HepG2 (cell line): ENCODE results near the gene TEX48. TPM values are rescaled to one million over a fixed set of nuclear protein-coding genes. Genes with fewer than 3 reads are reported as not detected.

ENCODE experiments used
- ATAC-seq: fragments of 200-7000 bp; cut with Tn5 transposase; 3 replicates; pipeline ENCODE4 v1.9.1; 2020; ENCODE audit warnings: mild to moderate bottlenecking, moderate library complexity
- BruUV-seq: library from RNA; stranded (reverse); fragments of 400-500 nt; replicated peaks from 2 replicates; lab custom pipeline; 2021; lab: Mats Ljungman, UMichigan
- CTCF ChIA-PET: fragments of 300-600 bp; formaldehyde crosslinking; extraction: SDS; loops from one replicate; lab custom pipeline; 2021; ENCODE audit warnings: low total read pairs, inconsistent platforms, low intra/inter-chr PET ratio; lab: Yijun Ruan, JAX
- POLR2A ChIA-PET: fragments of 350-600 bp; sonication (Branson Sonifier 250); formaldehyde crosslinking; loops from one replicate; lab custom pipeline; 2020; ENCODE audit warnings: antibody characterized with exemption, inconsistent platforms; lab: Yijun Ruan, JAX
- DNase-seq: peaks from one replicate; pipeline ENCODE4 v3.0.0-alpha.2; 2015; ENCODE audit warnings: low spot score
- FAIRE-seq: peaks from 3 replicates; lab custom pipeline; 2011; peaks lifted over from hg19 to GRCh38; lab: Jason Lieb, UNC
- H2AFZ ChIP-seq: one replicate; pipeline ENCODE4 v1.6.1; 2011; ENCODE audit warnings: low read length, inconsistent platforms
- H3K27ac ChIP-seq: fragments of 300-600 bp; 3 replicates; pipeline ENCODE4 v1.8.0; 2011; ENCODE audit warnings: mixed run types, mild to moderate bottlenecking, mixed read lengths, low read length, inconsistent platforms; ENCODE audit not compliant: insufficient read depth; ENCODE audit errors: extremely low read length
- H3K27me3 ChIP-seq, 2 experiments: fragments of 200-600 bp in 1 of 2; 2 replicates in 1 of 2; 3 replicates in 1 of 2; pipeline versions ENCODE4 v1.6.0 to v1.8.0; 2011; ENCODE audit warnings: low read length in 2 of 2, mild to moderate bottlenecking in 2 of 2, moderate library complexity in 2 of 2, inconsistent platforms in 1 of 2; ENCODE audit not compliant: insufficient read depth in 2 of 2, control insufficient read depth in 1 of 2
- H3K36me3 ChIP-seq, 2 experiments: fragments of 200-600 bp in 1 of 2; replicated peaks in 1 of 2; 2 replicates in 1 of 2; 3 replicates in 1 of 2; pipeline versions ENCODE4 v1.5.1 to v1.8.0; 2011; ENCODE audit warnings: low read length in 2 of 2, inconsistent platforms in 1 of 2; ENCODE audit not compliant: insufficient read depth in 2 of 2, control insufficient read depth in 1 of 2
- H3K4me1 ChIP-seq: 2 replicates; pipeline ENCODE4 v1.5.1; 2012; ENCODE audit warnings: low read length, inconsistent platforms; ENCODE audit not compliant: insufficient read depth
- H3K4me2 ChIP-seq: 2 replicates; pipeline ENCODE4 v1.6.0; 2011; ENCODE audit warnings: low read depth, low read length, inconsistent platforms
- H3K4me3 ChIP-seq, 3 experiments: fragments of 200-600 bp in 1 of 3; sonication (generic), shearing (Covaris generic) in 1 of 3; replicated peaks in 1 of 3; 2 replicates each; pipeline ENCODE4 v1.5.1; 2011 to 2016; ENCODE audit warnings: low read length in 3 of 3, inconsistent platforms in 2 of 3, low read depth in 2 of 3, mild to moderate bottlenecking in 2 of 3, control low read depth in 1 of 3, mixed read lengths in 1 of 3; ENCODE audit not compliant: insufficient read depth in 1 of 3
- H3K79me2 ChIP-seq: one replicate; pipeline ENCODE4 v1.6.1; 2011; ENCODE audit warnings: low read length, inconsistent platforms; ENCODE audit not compliant: insufficient read depth
- H3K9ac ChIP-seq: 2 replicates; pipeline ENCODE4 v1.6.0; 2011; ENCODE audit warnings: mild to moderate bottlenecking, low read depth, low read length, inconsistent platforms; ENCODE audit not compliant: insufficient read depth
- H3K9me3 ChIP-seq: 2 replicates; pipeline ENCODE4 v1.5.1; 2012; ENCODE audit warnings: mild to moderate bottlenecking, low read length
- H4K20me1 ChIP-seq: 2 replicates; pipeline ENCODE4 v1.6.0; 2011; ENCODE audit warnings: inconsistent platforms, mild to moderate bottlenecking, low read length, moderate library complexity; ENCODE audit not compliant: insufficient read depth
- POLR2G ChIP-seq: fragments of 200-400 bp; formaldehyde crosslinking; IDR thresholded peaks from 2 replicates; pipeline ENCODE4 v1.6.1; 2018; ENCODE audit warnings: mild to moderate bottlenecking, low read depth, low read length, moderate library complexity
- SP4 ChIP-seq: sonication (generic); formaldehyde crosslinking; IDR thresholded peaks from 2 replicates; pipeline ENCODE4 v1.8.1; 2023; ENCODE audit warnings: mild to moderate bottlenecking, missing genetic modification reagents
- TBX2 ChIP-seq: sonication (generic); formaldehyde crosslinking; IDR thresholded peaks from 2 replicates; pipeline ENCODE4 v1.5.0; 2020; ENCODE audit warnings: missing genetic modification reagents, mild to moderate bottlenecking, borderline replicate concordance
- whole genome bisulfite sequencing: methylation state at CpG from one replicate; pipeline ENCODE4 v1.1.6; 2017; ENCODE audit warnings: low lambda C conversion rate; 5-methylcytosine and 5-hydroxymethylcytosine counted together
- in situ Hi-C: cut with HindIII; loops from 2 replicates; pipeline ENCODE4 v1.10.0; 2017; ENCODE audit warnings: low pct_unique_long_range_greater_than_20kb; ENCODE audit not compliant: extremely low pct_ligation_motif_present
- intact Hi-C: fragments of 100-400 bp; cut with micrococcal nuclease; formaldehyde crosslinking; loops from one replicate; pipeline ENCODE4 v1.10.0; 2022; ENCODE audit not compliant: unreplicated experiment
- polyA plus RNA-seq, 8 experiments: library from polyadenylated mRNA; depleted of rRNA in 3 of 8; stranded (reverse) in 7 of 8; unstranded in 1 of 8; fragments of >200 nt; fragmentation: Illumina TruSeq in 4 of 8; extraction: Trizol in 4 of 8; gene quantifications; 2 replicates each; pipeline versions ENCODE4 v1.2.1 to v1.2.3, GENCODE V29; 2011 to 2016; ENCODE audit warnings: low read depth in 4 of 8, missing spikeins in 1 of 8, mixed read lengths in 1 of 8; ENCODE audit not compliant: insufficient read depth in 1 of 8
- total RNA-seq, 5 experiments: library from RNA; depleted of rRNA; stranded (reverse); fragments of >200 nt; fragmentation: Illumina TruSeq; extraction: Trizol; gene quantifications; 2 replicates each; pipeline ENCODE4 v1.2.3, GENCODE V29; 2016; ENCODE audit warnings: low read depth in 1 of 5
- TF ChIP-seq, protein P1 (sequence below), 2 experiments: sonication (generic) in 1 of 2; formaldehyde crosslinking in 1 of 2; IDR thresholded peaks; 2 replicates each; pipeline versions ENCODE4 v1.4.0 to v1.6.1; 2018 to 2020; ENCODE audit warnings: missing genetic modification reagents in 2 of 2, borderline replicate concordance in 1 of 2, low read depth in 1 of 2, mild to moderate bottlenecking in 1 of 2, missing biosample characterization in 1 of 2
- TF ChIP-seq, protein P2 (sequence below): sonication (generic); formaldehyde crosslinking; IDR thresholded peaks from 2 replicates; pipeline ENCODE4 v1.5.0; 2020; ENCODE audit warnings: mild to moderate bottlenecking, missing genetic modification reagents
- TF ChIP-seq, protein P3 (sequence below): IDR thresholded peaks from 2 replicates; pipeline ENCODE4 v1.6.1; 2016; ENCODE audit warnings: low read depth, missing genetic modification reagents, missing compliant biosample characterization
- TF ChIP-seq, protein P4 (sequence below): IDR thresholded peaks from 2 replicates; pipeline ENCODE4 v1.6.1; 2016

The TEX48 gene
- total and polyA plus RNA-seq, 2 of the 13 experiments (the other 11 are each of a cell fraction or from before 2014, with no cell fraction given): not detected

DNA sequence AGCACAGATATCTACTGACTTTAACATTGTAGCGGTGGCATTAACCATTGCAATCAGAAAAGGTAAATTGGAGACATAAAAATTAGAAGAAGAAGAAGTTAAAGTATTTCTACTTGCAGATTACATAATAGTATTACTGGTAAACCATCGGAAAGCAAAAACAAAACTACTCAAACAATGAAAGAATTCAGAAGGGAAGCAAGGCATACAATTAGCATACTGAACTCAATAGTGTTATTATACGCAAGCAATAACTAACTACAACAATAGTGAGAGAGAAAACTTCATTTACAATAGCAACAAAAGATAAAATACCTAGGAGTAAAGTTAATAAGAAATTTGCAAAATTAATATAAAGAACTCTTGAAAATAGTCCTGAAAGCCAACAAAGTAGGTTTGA, 17.8 kb downstream of the TEX48 start:
- ATAC-seq (no peak), FAIRE-seq (no peak), DNase-seq (no peak)
- no peak overlapping the region for H3K4me3 ChIP-seq
- POLR2A ChIA-PET: no interaction called here
- H3K36me3 ChIP-seq: no peaks in the 10 kb centered on the region
- peaks cover 0 to 23% of the 10 kb centered on the region in 2 experiments; a peak in 3 of 5 replicates for H3K27me3 ChIP-seq
- no peak overlapping the region for H2AFZ ChIP-seq
- no TSS peak for BruUV-seq
- H3K9ac ChIP-seq: no peak overlapping the region
- H3K27ac ChIP-seq: no peak overlapping the region
- H3K4me1 ChIP-seq: no peaks in the 10 kb centered on the region
- no peak overlapping the region for H3K4me2 ChIP-seq
- CTCF ChIA-PET: interaction anchor here (4.7 kb wide), 1 partner anchor 350 kb away, joined by 26 read pairs; no protein-coding TSS in a partner anchor
- no peaks in the 10 kb centered on the region for H4K20me1 ChIP-seq
- in situ Hi-C loops (no loop called here), intact Hi-C loops (loop anchor here (10.0 kb wide), 1 partner anchor 691 kb away; no protein-coding TSS in a partner anchor)
- no peaks in the 10 kb centered on the region for H3K79me2 ChIP-seq
- TF ChIP-seq, protein P1, sequence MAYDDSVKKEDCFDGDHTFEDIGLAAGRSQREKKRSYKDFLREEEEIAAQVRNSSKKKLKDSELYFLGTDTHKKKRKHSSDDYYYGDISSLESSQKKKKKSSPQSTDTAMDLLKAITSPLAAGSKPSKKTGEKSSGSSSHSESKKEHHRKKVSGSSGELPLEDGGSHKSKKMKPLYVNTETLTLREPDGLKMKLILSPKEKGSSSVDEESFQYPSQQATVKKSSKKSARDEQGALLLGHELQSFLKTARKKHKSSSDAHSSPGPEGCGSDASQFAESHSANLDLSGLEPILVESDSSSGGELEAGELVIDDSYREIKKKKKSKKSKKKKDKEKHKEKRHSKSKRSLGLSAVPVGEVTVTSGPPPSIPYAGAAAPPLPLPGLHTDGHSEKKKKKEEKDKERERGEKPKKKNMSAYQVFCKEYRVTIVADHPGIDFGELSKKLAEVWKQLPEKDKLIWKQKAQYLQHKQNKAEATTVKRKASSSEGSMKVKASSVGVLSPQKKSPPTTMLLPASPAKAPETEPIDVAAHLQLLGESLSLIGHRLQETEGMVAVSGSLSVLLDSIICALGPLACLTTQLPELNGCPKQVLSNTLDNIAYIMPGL (CRISPR knock-in tag; IDR thresholded peaks at IDR 0.05; ENCODE audit: borderline replicate concordance in 1 of 2, low read depth in 1 of 2): no peak
- TF ChIP-seq TBX2 (CRISPR knock-in tag): no peak
- TF ChIP-seq, protein P2, sequence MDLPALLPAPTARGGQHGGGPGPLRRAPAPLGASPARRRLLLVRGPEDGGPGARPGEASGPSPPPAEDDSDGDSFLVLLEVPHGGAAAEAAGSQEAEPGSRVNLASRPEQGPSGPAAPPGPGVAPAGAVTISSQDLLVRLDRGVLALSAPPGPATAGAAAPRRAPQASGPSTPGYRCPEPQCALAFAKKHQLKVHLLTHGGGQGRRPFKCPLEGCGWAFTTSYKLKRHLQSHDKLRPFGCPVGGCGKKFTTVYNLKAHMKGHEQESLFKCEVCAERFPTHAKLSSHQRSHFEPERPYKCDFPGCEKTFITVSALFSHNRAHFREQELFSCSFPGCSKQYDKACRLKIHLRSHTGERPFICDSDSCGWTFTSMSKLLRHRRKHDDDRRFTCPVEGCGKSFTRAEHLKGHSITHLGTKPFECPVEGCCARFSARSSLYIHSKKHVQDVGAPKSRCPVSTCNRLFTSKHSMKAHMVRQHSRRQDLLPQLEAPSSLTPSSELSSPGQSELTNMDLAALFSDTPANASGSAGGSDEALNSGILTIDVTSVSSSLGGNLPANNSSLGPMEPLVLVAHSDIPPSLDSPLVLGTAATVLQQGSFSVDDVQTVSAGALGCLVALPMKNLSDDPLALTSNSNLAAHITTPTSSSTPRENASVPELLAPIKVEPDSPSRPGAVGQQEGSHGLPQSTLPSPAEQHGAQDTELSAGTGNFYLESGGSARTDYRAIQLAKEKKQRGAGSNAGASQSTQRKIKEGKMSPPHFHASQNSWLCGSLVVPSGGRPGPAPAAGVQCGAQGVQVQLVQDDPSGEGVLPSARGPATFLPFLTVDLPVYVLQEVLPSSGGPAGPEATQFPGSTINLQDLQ (CRISPR knock-in tag): no peak
- TF ChIP-seq SP4: no peak
- TF ChIP-seq, protein P3, sequence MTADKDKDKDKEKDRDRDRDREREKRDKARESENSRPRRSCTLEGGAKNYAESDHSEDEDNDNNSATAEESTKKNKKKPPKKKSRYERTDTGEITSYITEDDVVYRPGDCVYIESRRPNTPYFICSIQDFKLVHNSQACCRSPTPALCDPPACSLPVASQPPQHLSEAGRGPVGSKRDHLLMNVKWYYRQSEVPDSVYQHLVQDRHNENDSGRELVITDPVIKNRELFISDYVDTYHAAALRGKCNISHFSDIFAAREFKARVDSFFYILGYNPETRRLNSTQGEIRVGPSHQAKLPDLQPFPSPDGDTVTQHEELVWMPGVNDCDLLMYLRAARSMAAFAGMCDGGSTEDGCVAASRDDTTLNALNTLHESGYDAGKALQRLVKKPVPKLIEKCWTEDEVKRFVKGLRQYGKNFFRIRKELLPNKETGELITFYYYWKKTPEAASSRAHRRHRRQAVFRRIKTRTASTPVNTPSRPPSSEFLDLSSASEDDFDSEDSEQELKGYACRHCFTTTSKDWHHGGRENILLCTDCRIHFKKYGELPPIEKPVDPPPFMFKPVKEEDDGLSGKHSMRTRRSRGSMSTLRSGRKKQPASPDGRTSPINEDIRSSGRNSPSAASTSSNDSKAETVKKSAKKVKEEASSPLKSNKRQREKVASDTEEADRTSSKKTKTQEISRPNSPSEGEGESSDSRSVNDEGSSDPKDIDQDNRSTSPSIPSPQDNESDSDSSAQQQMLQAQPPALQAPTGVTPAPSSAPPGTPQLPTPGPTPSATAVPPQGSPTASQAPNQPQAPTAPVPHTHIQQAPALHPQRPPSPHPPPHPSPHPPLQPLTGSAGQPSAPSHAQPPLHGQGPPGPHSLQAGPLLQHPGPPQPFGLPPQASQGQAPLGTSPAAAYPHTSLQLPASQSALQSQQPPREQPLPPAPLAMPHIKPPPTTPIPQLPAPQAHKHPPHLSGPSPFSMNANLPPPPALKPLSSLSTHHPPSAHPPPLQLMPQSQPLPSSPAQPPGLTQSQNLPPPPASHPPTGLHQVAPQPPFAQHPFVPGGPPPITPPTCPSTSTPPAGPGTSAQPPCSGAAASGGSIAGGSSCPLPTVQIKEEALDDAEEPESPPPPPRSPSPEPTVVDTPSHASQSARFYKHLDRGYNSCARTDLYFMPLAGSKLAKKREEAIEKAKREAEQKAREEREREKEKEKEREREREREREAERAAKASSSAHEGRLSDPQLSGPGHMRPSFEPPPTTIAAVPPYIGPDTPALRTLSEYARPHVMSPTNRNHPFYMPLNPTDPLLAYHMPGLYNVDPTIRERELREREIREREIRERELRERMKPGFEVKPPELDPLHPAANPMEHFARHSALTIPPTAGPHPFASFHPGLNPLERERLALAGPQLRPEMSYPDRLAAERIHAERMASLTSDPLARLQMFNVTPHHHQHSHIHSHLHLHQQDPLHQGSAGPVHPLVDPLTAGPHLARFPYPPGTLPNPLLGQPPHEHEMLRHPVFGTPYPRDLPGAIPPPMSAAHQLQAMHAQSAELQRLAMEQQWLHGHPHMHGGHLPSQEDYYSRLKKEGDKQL (CRISPR knock-in tag): no peak
- TF ChIP-seq, protein P4, sequence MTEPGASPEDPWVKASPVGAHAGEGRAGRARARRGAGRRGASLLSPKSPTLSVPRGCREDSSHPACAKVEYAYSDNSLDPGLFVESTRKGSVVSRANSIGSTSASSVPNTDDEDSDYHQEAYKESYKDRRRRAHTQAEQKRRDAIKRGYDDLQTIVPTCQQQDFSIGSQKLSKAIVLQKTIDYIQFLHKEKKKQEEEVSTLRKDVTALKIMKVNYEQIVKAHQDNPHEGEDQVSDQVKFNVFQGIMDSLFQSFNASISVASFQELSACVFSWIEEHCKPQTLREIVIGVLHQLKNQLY (CRISPR knock-in tag): no peak
- no peak for TF ChIP-seq POLR2G
- WGBS: 16% methylated on average over 3 of the region's 3 CpGs
- H3K9me3 ChIP-seq: no peaks in the 10 kb centered on the region
